GM18517 (cell line): ENCODE results near the gene SPECC1L.
A peak's percentile ranks its signal among the peaks of the same experiment; 100 is the strongest.

Experiments used
- ATAC-seq: cut with Tn5 transposase; IDR thresholded peaks from one replicate; pipeline ENCODE4 v1.9.1; 2021; ENCODE audit warnings: mild to moderate bottlenecking, moderate library complexity; ENCODE audit not compliant: unreplicated experiment

Gene SPECC1L

GRCh38 chr22:24393012-24393559 lies 122.5 kb downstream of the SPECC1L start:
- ATAC-seq = no peak

GRCh38 chr22:24393848-24394247 lies 123.2 kb downstream of the SPECC1L start:
- no peak for ATAC-seq

- ATAC-seq = no peak
These were observed 123.6 kb downstream of the SPECC1L start for GRCh38 chr22:24394254-24394653.

GRCh38 chr22:24398409-24398808 lies 127.8 kb downstream of the SPECC1L start:
- ATAC-seq = no peak

- peak; percentile 5 for ATAC-seq
These were observed 129.5 kb downstream of the SPECC1L start for GRCh38 chr22:24400034-24400725.

- ATAC-seq = peak; percentile 46
These were observed 130.3 kb downstream of the SPECC1L start for GRCh38 chr22:24400726-24401596.

GRCh38 chr22:24401931-24402367 lies 131.3 kb downstream of the SPECC1L start:
- ATAC-seq = no peak

GRCh38 chr22:24402460-24403192 lies 132.0 kb downstream of the SPECC1L start:
- ATAC-seq = no peak

GRCh38 chr22:24403346-24403745 lies 132.7 kb downstream of the SPECC1L start:
- no peak for ATAC-seq

- ATAC-seq = no peak
These were observed 134.1 kb downstream of the SPECC1L start for GRCh38 chr22:24404561-24405275.

- ATAC-seq = no peak
These were observed 135.1 kb downstream of the SPECC1L start for GRCh38 chr22:24405631-24406321.

- ATAC-seq = no peak
These were observed 136.0 kb downstream of the SPECC1L start for GRCh38 chr22:24406322-24407277.

GRCh38 chr22:24407278-24407665 lies 136.6 kb downstream of the SPECC1L start:
- ATAC-seq = no peak

GRCh38 chr22:24407884-24408283 lies 137.3 kb downstream of the SPECC1L start:
- no peak for ATAC-seq

- no peak for ATAC-seq
These were observed 138.0 kb downstream of the SPECC1L start for GRCh38 chr22:24408630-24409029.

GRCh38 chr22:24409707-24410106 lies 139.1 kb downstream of the SPECC1L start:
- no peak for ATAC-seq

GRCh38 chr22:24410110-24410856 lies 139.7 kb downstream of the SPECC1L start:
- ATAC-seq = no peak
